Measurements from ENCODE around the gene ZNF335.

ZNF335 gene

GRCh38 chr20:45971675-45972499 is at the start of gene ZNF335:
ZNF335 (minus strand) TSS chr20:45972203; CDS start chr20:45971410, 793 bp downstream.
- DNase-seq = peak; percentile 99

DNA sequence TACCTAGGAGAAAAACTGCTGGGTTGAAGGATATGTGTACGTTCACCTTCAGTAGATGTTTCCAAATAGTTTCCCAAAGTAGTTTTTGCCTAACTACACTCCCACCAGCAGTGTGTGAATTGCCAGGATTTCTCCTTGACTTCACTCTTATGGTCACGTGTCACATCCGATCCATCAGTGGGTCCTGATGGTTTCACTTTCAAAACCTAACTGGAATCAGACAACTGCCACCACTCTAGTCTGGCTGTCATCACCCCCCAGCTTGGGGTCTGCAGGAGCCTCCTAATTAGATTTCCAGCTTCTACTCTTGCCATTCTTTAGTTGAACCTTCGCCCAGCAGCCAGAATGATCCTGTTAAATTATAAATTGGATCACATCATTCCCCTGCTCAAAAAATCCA is 48.6 kb upstream of the ZNF335 start:
- DNase-seq = no peak

GRCh38 chr20:46018611-46019010 is 46.6 kb upstream of the ZNF335 start:
- no peak for DNase-seq

DNA sequence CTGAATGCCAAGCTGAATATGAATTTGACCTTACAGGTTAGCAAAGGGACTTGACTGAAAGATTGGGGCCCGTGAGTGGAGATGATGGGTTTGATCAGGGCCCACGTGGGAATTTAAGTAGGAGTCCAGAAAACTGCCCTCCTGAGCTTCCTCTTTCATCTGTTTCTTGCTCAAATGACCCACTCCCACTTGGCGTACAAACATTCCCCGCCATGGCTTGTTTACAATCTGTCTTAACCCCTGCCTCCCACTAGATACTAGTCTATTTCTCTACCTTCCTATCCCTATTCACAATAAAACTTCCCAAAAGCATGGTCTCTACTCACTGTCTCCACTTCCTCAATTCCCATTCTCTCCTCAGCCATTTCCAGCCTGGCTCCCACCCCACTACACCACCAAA is 46.1 kb upstream of the ZNF335 start:
- DNase-seq = no peak

DNA sequence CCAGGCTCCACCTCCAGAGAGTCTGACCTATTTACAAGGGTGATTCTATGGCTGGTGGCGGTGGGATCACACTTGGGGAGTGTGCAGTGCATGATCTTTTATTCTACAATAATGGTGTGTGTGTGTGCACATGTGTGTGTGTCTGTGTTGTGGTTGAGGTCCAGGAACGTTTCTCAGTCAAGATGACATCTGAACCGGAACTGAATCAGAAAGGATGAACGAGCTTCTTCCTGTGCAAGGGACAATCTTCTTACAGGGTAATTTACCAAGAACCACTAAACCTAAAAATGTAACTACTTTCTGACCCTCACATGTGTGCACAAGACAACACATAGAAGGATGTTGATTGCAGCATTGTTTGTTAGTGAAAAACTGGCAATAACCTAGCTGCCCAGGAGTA is 45.3 kb upstream of the ZNF335 start:
- DNase-seq = no peak

GRCh38 chr20:46014517-46015396 is 42.8 kb upstream of the ZNF335 start:
- no peak for DNase-seq

DNA sequence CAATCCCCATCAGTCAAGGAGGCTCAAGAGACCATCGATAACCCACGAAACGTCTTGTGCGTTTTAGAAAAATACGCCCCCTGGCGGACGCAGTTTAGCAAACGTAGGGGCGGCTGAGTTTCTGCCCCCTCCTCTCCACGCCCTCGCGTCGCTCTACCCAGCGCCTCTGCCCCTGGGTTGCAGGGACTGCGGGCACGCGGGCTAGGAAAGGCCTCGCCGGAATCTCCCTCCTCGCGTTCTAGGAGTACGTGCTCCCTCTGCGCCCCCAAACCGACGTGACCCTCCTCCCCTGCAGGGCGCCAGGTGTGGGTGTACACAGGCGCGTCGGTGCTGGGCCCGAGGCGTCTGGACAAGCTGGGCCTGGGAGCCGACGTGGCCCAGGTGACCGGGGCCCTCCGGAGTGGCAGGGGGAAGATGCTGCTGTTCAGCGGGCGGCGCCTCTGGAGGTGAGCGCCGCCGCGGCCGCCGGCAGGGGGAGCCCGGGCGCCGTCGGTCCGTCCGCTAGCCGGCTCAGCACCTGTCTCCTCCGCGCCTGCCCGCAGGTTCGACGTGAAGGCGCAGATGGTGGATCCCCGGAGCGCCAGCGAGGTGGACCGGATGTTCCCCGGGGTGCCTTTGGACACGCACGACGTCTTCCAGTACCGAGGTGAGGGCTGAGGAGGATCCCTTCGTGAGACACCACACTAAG is 42.0 kb upstream of the ZNF335 start:
- DNase-seq = peak; percentile 24

GRCh38 chr20:46013322-46013828 is 41.4 kb upstream of the ZNF335 start:
- no peak for DNase-seq

- no peak for DNase-seq
Observed at GRCh38 chr20:46012921-46013320, 40.9 kb upstream of the ZNF335 start.

GRCh38 chr20:46011631-46012482 is 39.9 kb upstream of the ZNF335 start:
- DNase-seq = no peak

DNA sequence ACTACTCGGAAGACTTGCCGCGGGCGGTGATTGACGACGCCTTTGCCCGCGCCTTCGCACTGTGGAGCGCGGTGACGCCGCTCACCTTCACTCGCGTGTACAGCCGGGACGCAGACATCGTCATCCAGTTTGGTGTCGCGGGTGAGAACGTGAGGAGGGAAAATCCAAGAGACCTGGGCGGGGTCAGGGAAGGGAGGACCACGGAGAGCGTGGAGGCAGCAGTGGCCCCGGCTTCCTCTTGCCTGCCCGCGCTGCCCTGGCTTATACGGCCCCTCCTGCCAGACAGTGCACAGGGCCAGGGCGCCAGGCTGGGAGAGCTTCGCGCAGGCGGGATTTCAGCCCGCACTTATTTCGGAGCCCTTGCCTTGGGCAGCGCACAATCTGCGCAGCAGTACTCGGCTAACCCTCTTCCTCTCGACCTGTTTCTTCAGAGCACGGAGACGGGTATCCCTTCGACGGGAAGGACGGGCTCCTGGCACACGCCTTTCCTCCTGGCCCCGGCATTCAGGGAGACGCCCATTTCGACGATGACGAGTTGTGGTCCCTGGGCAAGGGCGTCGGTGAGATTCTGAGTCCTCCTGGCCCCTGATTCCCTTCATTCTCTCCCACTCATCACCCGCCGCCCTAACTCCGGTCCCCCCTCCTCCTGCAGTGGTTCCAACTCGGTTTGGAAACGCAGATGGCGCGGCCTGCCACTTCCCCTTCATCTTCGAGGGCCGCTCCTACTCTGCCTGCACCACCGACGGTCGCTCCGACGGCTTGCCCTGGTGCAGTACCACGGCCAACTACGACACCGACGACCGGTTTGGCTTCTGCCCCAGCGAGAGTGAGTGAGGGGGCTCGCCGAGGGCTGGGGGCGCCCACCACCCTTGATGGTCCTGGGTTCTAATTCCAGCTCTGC is 38.7 kb upstream of the ZNF335 start:
- DNase-seq = no peak

DNA sequence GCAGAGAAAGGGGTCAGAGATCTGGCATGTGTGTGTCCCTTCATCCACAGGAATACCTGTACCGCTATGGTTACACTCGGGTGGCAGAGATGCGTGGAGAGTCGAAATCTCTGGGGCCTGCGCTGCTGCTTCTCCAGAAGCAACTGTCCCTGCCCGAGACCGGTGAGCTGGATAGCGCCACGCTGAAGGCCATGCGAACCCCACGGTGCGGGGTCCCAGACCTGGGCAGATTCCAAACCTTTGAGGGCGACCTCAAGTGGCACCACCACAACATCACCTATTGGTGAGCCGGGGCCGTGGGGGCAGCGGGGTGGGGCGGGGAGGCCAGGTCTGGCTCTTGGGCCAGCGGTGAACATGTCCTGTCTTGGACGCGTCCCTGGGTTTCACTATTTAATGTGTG is 37.8 kb upstream of the ZNF335 start:
- DNase-seq = no peak

DNA sequence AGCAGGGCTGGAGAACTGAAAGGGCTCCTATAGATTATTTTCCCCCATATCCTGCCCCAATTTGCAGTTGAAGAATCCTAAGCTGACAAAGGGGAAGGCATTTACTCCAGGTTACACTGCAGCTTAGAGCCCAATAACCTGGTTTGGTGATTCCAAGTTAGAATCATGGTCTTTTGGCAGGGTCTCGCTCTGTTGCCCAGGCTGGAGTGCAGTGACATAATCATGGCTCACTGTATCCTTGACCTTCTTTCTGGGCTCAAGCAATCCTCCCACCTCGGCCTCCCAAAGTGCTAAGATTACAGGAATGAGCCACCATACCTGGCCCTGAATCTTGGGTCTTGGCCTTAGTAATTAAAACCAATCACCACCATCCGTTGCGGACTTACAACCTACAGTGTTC is 35.7 kb upstream of the ZNF335 start:
- DNase-seq = no peak

DNA sequence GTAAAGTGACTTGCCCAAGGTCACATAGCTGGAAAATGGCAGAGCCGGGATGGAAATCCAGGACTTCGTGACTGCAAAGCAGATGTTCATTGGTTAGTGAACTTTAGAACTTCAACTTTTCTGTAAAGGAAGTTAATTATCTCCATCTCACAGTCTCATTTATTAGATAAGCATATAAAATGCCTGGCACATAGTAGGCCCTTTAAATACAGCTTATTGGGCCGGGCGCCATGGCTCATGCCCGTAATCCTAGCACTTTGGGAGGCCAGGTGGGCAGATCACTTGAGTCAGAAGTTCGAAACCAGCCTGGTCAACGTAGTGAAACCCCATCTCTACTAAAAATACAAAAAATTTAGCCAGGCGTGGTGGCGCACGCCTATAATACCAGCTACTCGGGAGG is 35.0 kb upstream of the ZNF335 start:
- DNase-seq = no peak

DNA sequence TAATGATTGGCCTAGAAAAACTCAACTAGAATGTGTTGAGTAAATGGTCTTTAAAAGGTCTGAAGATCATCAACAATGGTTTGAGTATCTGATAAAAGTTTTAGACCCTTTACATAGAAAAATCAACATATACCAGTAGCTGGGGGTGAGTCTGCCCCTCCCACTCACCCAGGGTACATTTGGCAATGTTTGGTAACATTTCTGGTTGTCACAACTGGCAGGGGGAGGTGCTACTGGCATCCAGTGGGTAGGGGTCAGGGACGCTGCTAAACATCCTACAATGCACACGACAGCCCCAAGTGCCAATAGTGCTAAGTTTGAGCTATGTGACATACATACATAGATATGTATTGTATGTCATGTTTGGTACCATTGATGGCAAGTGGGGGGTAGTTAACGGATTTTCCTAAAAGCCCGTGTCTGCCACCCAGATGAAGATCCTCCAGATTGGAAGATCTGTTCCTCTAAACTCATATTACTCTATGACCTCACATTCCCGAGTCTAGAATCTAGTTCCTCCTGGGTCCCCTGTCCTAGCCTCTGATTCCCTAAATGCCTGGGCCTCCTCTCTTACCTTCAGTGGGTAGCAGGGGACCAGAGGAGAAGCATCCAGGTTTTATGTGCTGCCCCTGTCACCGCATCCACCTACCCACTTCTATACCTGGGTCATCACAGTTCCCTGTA is 34.2 kb upstream of the ZNF335 start:
- no peak for DNase-seq

DNA sequence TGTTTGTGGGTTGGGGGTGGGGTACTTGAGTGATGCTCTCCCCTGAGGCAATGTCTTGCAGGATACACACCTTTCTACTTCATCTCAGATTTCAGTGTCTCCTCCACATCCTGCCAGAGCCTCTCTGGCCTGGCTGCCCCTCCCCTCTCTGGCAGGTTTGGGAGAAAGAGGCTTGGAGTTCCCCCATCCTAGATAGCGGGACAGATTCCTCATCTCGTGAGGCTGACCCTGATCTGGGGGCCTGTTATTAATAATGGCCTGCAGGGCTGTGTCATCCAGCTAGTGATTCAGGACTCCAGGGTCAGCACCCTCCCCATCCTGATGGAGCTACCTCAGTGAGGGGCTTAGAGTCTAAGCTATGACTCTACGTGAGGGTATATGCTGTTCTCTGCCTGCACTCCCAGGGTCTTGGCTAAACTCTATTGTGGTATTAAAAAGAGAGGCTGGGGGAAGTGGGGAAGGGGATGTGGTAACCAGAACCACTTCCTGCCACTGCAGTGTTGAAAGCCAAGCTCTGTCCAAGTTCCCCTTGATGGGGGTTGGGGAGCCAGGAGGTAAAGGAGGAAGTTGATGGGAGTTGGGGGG is 33.0 kb upstream of the ZNF335 start:
- no peak for DNase-seq

- no peak for DNase-seq
Observed at GRCh38 chr20:46004187-46004586, 32.2 kb upstream of the ZNF335 start.

GRCh38 chr20:46002008-46002407 is 30.0 kb upstream of the ZNF335 start:
- no peak for DNase-seq

GRCh38 chr20:46001498-46001897 is 29.5 kb upstream of the ZNF335 start:
- no peak for DNase-seq

Measured in T1000 (cell line).